ENCODE measurements around the gene MAPKAP1.

Gene MAPKAP1

GRCh38 chr9:125438506-125439433 lies 268.2 kb downstream of the MAPKAP1 start:
- TF ChIP-seq, protein P1, sequence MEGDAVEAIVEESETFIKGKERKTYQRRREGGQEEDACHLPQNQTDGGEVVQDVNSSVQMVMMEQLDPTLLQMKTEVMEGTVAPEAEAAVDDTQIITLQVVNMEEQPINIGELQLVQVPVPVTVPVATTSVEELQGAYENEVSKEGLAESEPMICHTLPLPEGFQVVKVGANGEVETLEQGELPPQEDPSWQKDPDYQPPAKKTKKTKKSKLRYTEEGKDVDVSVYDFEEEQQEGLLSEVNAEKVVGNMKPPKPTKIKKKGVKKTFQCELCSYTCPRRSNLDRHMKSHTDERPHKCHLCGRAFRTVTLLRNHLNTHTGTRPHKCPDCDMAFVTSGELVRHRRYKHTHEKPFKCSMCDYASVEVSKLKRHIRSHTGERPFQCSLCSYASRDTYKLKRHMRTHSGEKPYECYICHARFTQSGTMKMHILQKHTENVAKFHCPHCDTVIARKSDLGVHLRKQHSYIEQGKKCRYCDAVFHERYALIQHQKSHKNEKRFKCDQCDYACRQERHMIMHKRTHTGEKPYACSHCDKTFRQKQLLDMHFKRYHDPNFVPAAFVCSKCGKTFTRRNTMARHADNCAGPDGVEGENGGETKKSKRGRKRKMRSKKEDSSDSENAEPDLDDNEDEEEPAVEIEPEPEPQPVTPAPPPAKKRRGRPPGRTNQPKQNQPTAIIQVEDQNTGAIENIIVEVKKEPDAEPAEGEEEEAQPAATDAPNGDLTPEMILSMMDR (conservative IDR thresholded peaks at IDR 0.05), result no peak
- H3K27ac ChIP-seq, result no peak overlapping the region

DNA sequence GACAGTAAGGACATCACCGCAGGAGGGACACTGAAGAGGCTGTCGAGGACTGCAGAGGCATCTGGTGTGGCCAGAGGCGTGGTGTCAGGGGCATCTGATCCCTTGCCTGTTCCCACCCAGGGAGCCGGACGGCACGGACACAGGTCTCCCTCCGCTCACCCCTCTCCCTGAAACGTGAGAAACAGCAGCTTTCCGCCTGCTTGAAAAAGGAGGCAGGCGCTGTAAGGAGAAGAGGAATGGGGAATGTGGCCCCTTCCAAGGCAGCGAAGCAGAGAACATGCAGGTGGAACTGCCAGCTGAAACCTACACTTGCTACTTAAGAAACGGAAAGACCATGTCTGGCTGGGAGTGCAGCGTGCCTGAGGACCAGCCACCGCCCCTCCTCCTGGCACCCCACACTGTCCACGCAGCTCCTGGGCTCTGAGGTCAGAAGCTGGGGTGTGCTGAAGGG lies 269.2 kb downstream of the MAPKAP1 start:
- H3K27ac ChIP-seq, result no peak overlapping the region
- TF ChIP-seq ZFX (IDR thresholded peaks at IDR 0.05), result no peak
- TF ChIP-seq, protein P1 (conservative IDR thresholded peaks at IDR 0.05), result no peak

DNA sequence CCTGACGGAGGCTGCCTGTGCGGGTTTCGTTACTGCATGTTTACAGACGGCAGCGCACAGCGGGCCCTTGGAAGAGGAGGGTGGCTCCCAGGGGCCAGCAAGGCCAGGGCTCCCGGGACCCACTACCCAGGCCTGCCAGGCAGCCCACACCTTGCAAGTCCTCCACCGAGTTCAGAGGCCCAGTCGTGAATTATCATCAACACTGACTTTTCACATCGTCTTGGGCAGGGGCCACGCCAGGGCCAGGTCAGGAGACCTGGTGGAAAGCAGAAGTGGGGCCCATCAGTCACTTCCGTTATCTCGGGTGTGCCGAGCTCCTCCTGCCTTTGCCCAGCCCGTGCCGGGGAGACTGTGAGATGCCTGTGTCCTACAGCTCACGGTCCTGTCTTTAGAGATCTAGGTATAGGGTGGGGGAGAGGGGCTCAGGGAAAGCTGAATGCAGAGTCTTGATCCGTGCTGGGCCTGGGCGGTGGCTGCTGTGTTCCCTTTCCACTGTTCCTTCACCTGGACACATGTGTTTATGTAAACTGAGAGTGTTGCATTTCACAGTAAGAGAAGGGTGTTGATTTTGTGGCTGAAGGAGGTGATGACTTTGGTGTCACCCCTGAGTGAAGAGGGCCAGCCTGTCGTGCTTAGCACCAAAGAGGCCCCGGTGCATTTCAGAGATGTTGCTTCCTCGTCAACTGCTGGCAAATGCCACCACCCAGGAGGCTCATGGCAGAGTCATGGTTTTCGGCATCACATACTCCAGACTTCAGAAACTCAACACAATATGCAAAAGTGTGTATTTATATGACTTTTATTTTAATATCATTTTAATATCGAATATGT lies 270.2 kb downstream of the MAPKAP1 start:
- no peak for TF ChIP-seq ZFX (IDR thresholded peaks at IDR 0.05)
- TF ChIP-seq, protein P1 (conservative IDR thresholded peaks at IDR 0.05), result no peak
- no peak overlapping the region for H3K27ac ChIP-seq

- no peak overlapping the region for H3K27ac ChIP-seq
- no peak for TF ChIP-seq ZFX (IDR thresholded peaks at IDR 0.05)
- TF ChIP-seq, protein P1 (conservative IDR thresholded peaks at IDR 0.05), result no peak
These were observed 271.0 kb downstream of the MAPKAP1 start for GRCh38 chr9:125435776-125436612.

DNA sequence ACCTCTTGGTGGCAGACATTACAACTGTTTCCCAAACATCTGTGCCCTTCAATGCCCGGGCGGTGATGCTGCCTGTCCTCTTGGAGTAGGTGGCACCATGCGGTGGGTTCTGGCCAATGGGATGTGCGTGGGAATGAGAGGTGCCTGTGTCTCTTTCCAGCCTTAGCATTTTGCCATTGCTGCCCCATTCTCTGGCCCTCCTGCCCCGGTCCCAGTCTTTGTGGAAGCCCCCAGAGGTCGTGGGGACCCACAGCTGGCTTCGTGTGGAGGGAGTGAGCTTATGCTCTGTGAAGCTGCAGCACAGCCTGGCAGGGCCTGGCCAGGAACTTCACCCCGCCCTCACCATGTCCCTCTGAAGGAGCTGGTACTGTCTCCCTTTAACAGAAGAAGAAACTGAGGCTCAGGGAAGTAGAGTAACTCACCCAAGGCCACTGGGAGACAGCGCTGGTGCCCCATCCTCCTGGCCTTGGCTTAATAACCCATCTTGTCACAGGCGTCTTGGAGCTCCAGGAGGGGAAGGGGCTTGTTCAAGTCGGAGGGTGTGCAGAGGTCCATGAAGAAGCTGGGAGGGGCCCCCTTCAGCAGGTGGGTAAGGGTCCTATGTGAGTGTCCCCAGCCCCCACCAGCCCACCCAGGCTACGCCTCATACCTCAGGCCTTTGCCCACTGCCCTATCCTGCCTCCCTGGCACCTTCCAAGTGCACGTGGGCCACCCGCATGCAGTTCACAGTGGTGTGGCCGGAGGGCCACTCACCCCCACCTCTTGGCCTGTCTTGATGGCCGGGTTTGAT lies 271.8 kb downstream of the MAPKAP1 start:
- no peak overlapping the region for H3K27ac ChIP-seq
- TF ChIP-seq, protein P1 (conservative IDR thresholded peaks at IDR 0.05), result no peak
- TF ChIP-seq ZFX (IDR thresholded peaks at IDR 0.05), result no peak

DNA sequence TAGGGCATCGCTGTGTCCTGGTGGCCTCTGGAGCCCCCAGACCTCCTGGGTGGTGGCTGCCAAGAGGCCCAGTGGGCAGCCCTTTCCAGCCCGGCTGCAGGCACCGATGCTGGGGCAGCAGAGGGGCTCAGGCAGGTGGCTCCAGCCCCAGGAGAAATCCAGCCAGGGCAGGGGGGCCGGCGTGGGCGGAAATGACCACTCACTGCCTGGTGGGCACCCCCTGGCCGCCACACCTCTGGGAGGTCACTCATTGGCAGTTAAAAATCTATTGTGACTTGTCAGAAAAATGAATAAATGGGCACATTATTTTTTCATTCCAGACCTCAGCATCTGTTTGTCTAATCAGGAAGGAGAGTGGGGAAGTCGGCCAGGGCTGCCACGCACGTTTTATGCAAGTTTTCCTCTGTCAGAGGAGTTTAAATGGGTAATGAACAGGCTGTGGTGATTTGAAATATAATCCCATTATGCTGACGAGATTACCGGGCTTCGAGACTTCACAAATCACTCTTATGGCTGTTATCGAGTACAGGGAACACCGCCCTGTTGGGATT lies 273.5 kb downstream of the MAPKAP1 start:
- no peak overlapping the region for H3K27ac ChIP-seq
- TF ChIP-seq, protein P1 (conservative IDR thresholded peaks at IDR 0.05), result no peak
- no peak for TF ChIP-seq ZFX (IDR thresholded peaks at IDR 0.05)

All from C4-2B (cell line).